ENCODE data around the gene REP15. TPM values are rescaled to one million over a fixed set of nuclear protein-coding genes. Genes with fewer than 3 reads are reported as not detected.

REP15 gene
- total RNA-seq, 3 donors from 2014 or later (not counting 1 experiment from before 2014, with no cell fraction given), result not detected

- Histone ChIP-seq H3K27me3 (ENCODE audit: control insufficient read depth, insufficient read depth, low read length) (no peaks in the 10 kb centered on the region), H3K36me3 (ENCODE audit: control insufficient read depth, insufficient read depth, low read length) (no peaks in the 10 kb centered on the region), H3K4me3 (ENCODE audit: low read length) (no peak overlapping the region), H3K9me3 (ENCODE audit: control insufficient read depth, insufficient read depth, low read length) (no peaks in the 10 kb centered on the region), H3K4me1 (ENCODE audit: control insufficient read depth, insufficient read depth, low read length) (no peaks in the 10 kb centered on the region), H3K27ac (ENCODE audit: low read length) (no peak overlapping the region)
- ATAC-seq (no peak), DNase-seq (no peak)
- Mint-ChIP-seq H3K36me3 (no peaks in the 10 kb centered on the region), H3K9me3 (no peaks in the 10 kb centered on the region), H3K27ac (no peak overlapping the region), H3K27me3 (ENCODE audit: low read depth in 2 of 2) (peaks cover 12 to 15% of the 10 kb centered on the region in 2 donors), H3K4me3 (no peak overlapping the region), H3K4me1 (no peaks in the 10 kb centered on the region)
- 6% methylated on average over 1 of the region's 3 CpGs for WGBS (ENCODE audit: insufficient coverage)
- intact Hi-C loops (cut with micrococcal nuclease), result no loop called here
- TF ChIP-seq CTCF (IDR thresholded peaks at IDR 0.05), result no peak
These were observed 29.7 kb upstream of the REP15 start for GRCh38 chr12:27666510-27666909.

- H3K27me3 ChIP-seq (ENCODE audit: control insufficient read depth, insufficient read depth, low read length), result no peaks in the 10 kb centered on the region
- WGBS (ENCODE audit: insufficient coverage), result 77% methylated on average over 6 of the region's 6 CpGs
- no peak for DNase-seq
These were observed 28.7 kb upstream of the REP15 start for GRCh38 chr12:27667540-27667939.

GRCh38 chr12:27672051-27672450 lies 24.2 kb upstream of the REP15 start:
- H3K4me1 ChIP-seq (ENCODE audit: control insufficient read depth, insufficient read depth, low read length), result no peaks in the 10 kb centered on the region
- DNase-seq (no peak), ATAC-seq (no peak)
- H3K27me3 Mint-ChIP-seq (ENCODE audit: low read depth in 2 of 2), result peaks cover 8 to 10% of the 10 kb centered on the region in 2 donors
- no peaks in the 10 kb centered on the region for H3K9me3 ChIP-seq (ENCODE audit: control insufficient read depth, insufficient read depth, low read length)
- no peaks in the 10 kb centered on the region for H3K27me3 ChIP-seq (ENCODE audit: control insufficient read depth, insufficient read depth, low read length)
- no peak overlapping the region for H3K4me3 Mint-ChIP-seq
- H3K4me1 Mint-ChIP-seq, result no peaks in the 10 kb centered on the region
- 97% methylated on average over 3 of the region's 4 CpGs for WGBS (ENCODE audit: insufficient coverage)
- no peak for TF ChIP-seq CTCF (IDR thresholded peaks at IDR 0.05)
- no peaks in the 10 kb centered on the region for H3K9me3 Mint-ChIP-seq
- no peaks in the 10 kb centered on the region for H3K36me3 ChIP-seq (ENCODE audit: control insufficient read depth, insufficient read depth, low read length)
- no peak overlapping the region for H3K4me3 ChIP-seq (ENCODE audit: low read length)
- intact Hi-C loops (cut with micrococcal nuclease), result no loop called here
- H3K36me3 Mint-ChIP-seq, result no peaks in the 10 kb centered on the region
- no peak overlapping the region for H3K27ac ChIP-seq (ENCODE audit: low read length)
- H3K27ac Mint-ChIP-seq, result no peak overlapping the region

More at GRCh38 chr12:27667540-27667939, 28.7 kb upstream of the REP15 start:
- no peak overlapping the region for H3K27ac Mint-ChIP-seq
- no peak for ATAC-seq
- no peak overlapping the region for H3K4me3 ChIP-seq (ENCODE audit: low read length)
- no peaks in the 10 kb centered on the region for H3K36me3 ChIP-seq (ENCODE audit: control insufficient read depth, insufficient read depth, low read length)
- no peaks in the 10 kb centered on the region for H3K36me3 Mint-ChIP-seq
- peaks cover 8 to 15% of the 10 kb centered on the region in 2 donors for H3K27me3 Mint-ChIP-seq (ENCODE audit: low read depth in 2 of 2)
- H3K4me1 Mint-ChIP-seq, result no peaks in the 10 kb centered on the region
- no peaks in the 10 kb centered on the region for H3K4me1 ChIP-seq (ENCODE audit: control insufficient read depth, insufficient read depth, low read length)
- intact Hi-C loops (cut with micrococcal nuclease), result no loop called here
- no peaks in the 10 kb centered on the region for H3K9me3 ChIP-seq (ENCODE audit: control insufficient read depth, insufficient read depth, low read length)
- TF ChIP-seq CTCF (IDR thresholded peaks at IDR 0.05), result no peak
- H3K4me3 Mint-ChIP-seq, result no peak overlapping the region
- H3K9me3 Mint-ChIP-seq, result no peaks in the 10 kb centered on the region
- H3K27ac ChIP-seq (ENCODE audit: low read length), result no peak overlapping the region

- DNase-seq, result no peak
- no peak overlapping the region for H3K27ac ChIP-seq (ENCODE audit: low read length)
These were observed 23.6 kb upstream of the REP15 start for GRCh38 chr12:27672643-27673042.

More at GRCh38 chr12:27672643-27673042, 23.6 kb upstream of the REP15 start:
- ATAC-seq, result no peak
- Histone ChIP-seq H3K9me3 (ENCODE audit: control insufficient read depth, insufficient read depth, low read length) (no peaks in the 10 kb centered on the region), H3K4me3 (ENCODE audit: low read length) (no peak overlapping the region), H3K4me1 (ENCODE audit: control insufficient read depth, insufficient read depth, low read length) (no peaks in the 10 kb centered on the region), H3K27me3 (ENCODE audit: control insufficient read depth, insufficient read depth, low read length) (no peaks in the 10 kb centered on the region), H3K36me3 (ENCODE audit: control insufficient read depth, insufficient read depth, low read length) (no peaks in the 10 kb centered on the region)
- intact Hi-C loops (cut with micrococcal nuclease), result no loop called here
- no peak for TF ChIP-seq CTCF (IDR thresholded peaks at IDR 0.05)
- Mint-ChIP-seq H3K4me1 (no peaks in the 10 kb centered on the region), H3K9me3 (no peaks in the 10 kb centered on the region), H3K27me3 (ENCODE audit: low read depth in 2 of 2) (peaks cover 8 to 11% of the 10 kb centered on the region in 2 donors), H3K36me3 (no peaks in the 10 kb centered on the region), H3K27ac (no peak overlapping the region), H3K4me3 (no peak overlapping the region)
- 93% methylated on average over 1 of the region's 1 CpG for WGBS (ENCODE audit: insufficient coverage)

All from natural killer cell (primary cell).